Ecto neural progenitor cell (in vitro differentiated cells): ENCODE measurements around the gene EHMT1.
"Not testable (repeated sequence)": the region's sequence is repeated elsewhere in the genome, so short reads cannot be mapped to it uniquely, and the experiment has no call there.

Source experiments
- DNase-seq: peaks from one replicate; pipeline ENCODE4 v3.0.0-alpha.2; 2018; ENCODE audit warnings: low spot score

The EHMT1 gene

DNA sequence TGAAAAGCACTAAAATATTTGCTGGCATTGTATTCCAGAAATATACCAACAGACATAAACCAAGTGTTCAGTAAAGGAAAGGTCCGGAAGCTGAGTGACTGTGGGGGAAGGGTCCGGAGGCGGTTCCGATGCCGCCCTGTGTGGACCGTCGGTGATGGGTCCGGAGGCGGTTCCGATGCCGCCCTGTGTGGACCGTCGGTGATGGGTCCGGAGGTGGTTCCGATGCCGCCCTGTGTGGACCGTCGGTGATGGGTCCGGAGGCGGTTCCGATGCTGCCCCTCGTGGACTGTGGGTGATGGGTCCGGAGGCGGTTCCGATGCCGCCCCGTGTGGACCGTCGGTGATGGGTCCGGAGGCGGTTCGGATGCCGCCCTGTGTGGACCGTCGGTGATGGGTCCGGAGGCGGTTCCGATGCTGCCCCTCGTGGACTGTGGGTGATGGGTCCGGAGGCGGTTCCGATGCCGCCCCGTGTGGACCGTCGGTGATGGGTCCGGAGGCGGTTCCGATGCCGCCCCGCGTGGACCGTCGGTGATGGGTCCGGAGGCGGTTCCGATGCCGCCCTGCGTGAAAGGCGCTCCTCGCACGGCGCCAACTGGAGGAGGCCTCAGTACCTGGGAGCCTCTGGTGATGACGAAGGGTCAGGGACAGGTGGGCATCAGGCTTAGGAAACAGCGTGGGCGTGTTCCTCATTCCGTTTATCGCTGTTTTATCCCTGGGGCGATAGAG lies 191.1 kb downstream of the EHMT1 start:
- DNase-seq, result not testable (repeated sequence)

DNA sequence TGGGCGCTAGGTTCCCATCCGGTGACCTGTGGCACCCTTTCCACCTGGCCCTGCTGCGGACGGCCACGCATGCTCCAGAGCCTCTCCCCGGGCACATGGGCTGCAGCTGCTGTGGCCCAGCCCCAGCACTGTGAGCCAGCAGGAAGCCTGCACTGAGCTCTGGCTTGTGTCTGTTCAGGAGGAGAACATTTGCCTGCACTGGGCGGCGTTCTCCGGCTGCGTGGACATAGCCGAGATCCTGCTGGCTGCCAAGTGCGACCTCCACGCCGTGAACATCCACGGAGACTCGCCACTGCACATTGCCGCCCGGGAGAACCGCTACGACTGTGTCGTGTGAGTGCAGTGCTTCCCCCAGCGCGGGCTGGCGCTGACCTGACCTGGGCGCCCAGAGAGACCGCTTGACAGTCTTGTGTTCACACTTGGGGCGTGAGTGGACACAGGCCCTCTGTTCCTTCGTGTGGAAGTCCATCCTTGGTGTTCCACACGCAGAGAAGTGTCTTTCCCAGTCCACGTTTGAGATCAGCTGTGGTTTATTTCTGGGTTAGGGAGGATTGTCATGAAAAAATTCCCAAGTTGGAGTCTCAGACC lies 192.6 kb downstream of the EHMT1 start:
- DNase-seq, result no peak

GRCh38 chr9:137812356-137813023 lies 193.7 kb downstream of the EHMT1 start:
- no peak for DNase-seq

- no peak for DNase-seq
Measured at GRCh38 chr9:137813167-137813566, 194.4 kb downstream of the EHMT1 start.

DNA sequence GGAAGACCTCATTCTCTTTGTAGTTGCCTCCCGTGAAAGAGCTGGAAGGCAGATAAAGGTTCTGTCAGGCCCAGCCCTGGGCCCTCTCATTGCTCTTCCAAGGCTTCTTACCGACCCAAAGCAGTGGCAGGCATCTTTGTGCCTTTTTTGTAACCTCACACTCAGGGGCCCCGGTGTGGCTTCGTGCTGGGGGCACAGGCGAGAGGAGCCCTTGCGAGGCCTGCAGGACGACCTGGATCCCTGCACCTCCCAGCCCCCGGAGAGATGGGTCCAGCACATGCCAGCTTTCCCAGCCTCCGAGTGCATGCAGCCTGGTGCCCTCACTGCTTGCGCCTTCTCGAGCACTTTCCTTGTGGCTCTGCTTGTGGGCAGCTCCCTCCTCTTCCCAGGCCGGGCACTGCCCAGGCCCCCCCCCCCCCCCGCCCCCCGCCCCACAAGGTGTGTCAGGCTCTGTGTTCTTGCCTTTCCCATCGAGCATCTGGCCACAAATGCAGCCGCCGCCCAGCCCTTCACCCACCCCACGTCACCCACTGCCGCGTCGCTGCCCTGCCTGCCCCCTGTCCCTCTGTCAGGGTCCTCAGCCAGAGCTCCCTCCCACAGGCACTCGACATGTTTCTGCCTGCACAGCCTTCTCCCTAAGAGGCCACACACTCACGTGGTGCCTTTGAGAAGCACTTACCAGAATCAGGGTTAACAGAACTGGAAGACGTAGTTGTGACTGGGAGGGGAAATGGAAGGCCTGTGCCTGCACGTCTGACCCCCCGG lies 195.0 kb downstream of the EHMT1 start:
- no peak for DNase-seq

- no peak for DNase-seq
Measured at GRCh38 chr9:137814436-137814835, 195.6 kb downstream of the EHMT1 start.

DNA sequence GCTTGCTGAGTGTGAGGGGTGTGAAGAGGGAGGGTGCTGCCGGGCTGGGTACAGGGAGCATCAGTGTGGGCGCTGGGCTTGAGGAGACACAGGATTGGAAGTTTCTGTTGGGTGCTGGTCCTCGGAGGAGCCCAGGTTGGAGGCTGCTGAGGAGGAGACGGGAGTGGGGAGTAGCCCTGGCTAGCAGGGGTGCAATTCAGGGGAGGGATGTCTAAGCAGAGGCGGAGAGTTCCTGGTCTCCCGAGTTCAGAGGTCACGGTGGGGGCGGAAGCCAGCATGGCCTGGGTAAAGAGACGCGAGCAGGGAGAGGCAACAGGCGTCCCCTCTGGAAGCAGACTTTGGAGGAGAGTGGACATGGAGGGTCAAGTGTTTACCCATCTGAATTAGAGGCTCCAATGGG lies 196.0 kb downstream of the EHMT1 start:
- DNase-seq, result no peak

- no peak for DNase-seq
Measured at GRCh38 chr9:137815256-137816255, 196.8 kb downstream of the EHMT1 start.

GRCh38 chr9:137816531-137817235 lies 197.9 kb downstream of the EHMT1 start:
- no peak for DNase-seq

- DNase-seq, result no peak
Measured at GRCh38 chr9:137817236-137818200, 198.7 kb downstream of the EHMT1 start.

DNA sequence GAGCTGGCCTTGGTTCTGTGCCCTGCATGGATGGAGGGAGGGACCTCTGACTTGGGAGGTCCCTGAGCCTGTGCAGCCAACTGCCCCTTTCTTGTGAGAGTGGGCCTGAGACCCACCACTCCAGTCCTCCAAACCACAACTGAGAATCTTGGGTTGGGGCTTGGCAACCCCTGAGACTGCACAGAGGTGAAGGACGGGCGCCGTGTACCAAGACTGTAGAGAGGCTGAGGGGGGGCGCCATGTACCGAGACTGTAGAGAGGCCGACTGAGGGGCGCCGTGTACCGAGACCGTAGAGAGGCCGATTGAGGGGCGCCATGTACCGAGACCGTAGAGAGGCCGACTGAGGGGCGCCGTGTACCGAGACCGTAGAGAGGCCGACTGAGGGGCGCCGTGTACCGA lies 199.5 kb downstream of the EHMT1 start:
- DNase-seq, result no peak

DNA sequence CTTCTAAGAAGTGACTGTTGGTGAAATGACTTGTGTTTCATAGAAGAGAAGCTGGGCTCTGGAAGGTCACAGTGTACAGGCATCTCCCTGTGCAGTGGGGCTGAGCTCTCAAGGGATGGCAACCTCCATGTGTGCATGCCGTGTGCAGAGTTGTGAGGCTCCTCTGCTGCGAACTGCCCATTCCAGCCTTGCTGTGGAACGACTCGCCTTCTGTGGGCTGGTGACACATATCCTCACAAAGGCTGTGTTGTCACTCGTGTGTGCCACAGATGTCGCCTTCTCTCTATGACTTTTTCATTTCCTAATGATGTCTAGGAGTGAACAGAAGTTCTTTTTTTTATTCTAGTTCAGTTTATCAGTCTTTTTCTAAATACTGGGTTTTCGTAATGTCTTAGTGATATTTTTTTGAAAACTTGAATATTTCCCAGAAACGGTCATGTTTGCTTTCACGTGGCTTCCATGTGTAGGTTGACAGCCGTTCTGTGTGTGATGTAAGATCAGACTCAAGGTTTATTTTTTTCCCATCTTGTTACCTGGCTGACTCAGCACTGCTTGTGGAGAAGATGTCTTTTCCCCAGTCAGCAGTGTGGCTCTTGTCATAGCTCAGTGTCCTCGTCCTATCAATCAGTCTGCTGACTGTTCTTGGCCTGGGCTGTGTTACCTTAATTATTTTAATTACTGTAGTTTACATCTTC lies 201.5 kb downstream of the EHMT1 start:
- no peak for DNase-seq

DNA sequence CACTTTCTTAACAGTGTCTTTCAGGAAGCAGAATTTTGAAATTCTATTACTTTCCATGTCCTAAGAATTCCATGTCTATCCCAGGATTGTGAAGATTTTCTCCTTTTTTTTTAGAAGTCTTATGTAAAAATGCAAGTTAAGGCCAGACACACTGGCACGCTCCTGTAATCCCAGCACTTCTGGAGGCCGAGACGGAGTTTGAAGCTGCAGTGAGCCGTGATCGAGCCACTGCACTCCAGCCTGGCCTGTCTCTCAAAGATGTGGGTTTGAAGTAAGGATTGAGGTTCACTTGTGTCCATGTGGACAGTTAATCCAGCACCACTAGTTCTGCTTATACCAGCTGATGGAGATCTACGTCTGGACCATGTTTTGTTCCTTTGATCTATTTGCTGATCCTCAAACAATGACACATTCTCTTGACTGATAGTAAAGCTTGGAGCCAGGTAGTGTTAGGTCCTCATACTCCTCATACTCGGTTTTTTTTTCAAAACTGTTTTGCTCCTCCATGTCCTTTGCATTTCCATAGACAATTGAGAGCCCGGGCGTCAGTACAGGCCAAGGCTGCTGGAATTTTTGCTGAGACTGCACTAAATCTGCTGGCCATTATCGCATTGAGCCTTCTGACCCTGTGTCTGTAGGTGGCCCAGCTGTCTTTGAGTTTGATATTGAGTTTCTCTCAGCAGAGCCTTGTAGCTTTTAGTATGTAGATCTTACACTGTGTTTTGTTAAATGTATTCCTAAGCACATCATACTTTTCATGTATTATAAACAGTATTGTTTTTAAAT lies 205.4 kb downstream of the EHMT1 start:
- no peak for DNase-seq

GRCh38 chr9:137825324-137825989 lies 206.7 kb downstream of the EHMT1 start:
- no peak for DNase-seq

- DNase-seq, result no peak
Measured at GRCh38 chr9:137827908-137828526, 209.2 kb downstream of the EHMT1 start.

DNA sequence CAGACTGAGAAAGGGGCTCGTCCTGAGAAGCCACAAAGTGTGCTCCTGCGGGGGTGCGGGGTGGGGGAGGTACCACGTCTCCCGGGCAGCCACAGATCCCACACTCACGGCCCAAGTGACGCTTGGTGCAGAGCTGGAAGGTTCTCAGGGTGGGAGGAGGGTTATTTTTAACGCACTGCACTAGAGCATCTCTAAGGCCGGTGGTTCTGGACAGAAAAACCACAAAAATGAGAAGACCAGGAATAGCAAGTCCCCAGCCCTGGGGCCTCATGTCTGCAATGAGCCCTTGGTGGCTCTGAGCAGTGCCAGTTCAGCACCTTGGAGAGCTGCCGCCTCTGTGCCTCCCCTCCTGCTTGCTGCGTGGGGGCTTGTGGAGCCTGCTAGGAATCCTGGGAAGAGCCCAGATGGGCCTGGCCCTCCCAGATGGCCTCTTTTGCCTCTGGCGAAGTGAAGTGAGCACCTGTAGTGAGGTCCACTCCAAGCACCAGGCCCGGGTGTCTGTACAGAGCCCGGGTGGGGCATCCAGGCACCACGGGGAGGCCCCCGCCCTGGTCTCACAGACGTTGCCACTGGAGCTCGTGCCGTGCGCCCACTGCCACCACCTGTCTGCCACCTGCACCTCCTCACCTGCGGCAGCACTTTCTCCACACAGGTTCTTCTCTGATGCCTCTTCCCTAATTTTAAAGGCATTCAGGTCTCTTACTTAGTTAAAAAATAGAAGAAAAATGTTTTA lies 209.9 kb downstream of the EHMT1 start:
- DNase-seq, result peak; percentile 74
